ENCODE measurements around the gene OR2AT4. TPM values are rescaled to one million over a fixed set of nuclear protein-coding genes. Genes with fewer than 3 reads are reported as not detected.

OR2AT4 gene
- total and polyA plus RNA-seq, 2 of the 8 experiments (the other 6 are each of a cell fraction or from before 2014, with no cell fraction given), result not detected

GRCh38 chr11:75051043-75051442 lies 45.6 kb downstream of the OR2AT4 start (continued):
- TF ChIP-seq, protein P1, sequence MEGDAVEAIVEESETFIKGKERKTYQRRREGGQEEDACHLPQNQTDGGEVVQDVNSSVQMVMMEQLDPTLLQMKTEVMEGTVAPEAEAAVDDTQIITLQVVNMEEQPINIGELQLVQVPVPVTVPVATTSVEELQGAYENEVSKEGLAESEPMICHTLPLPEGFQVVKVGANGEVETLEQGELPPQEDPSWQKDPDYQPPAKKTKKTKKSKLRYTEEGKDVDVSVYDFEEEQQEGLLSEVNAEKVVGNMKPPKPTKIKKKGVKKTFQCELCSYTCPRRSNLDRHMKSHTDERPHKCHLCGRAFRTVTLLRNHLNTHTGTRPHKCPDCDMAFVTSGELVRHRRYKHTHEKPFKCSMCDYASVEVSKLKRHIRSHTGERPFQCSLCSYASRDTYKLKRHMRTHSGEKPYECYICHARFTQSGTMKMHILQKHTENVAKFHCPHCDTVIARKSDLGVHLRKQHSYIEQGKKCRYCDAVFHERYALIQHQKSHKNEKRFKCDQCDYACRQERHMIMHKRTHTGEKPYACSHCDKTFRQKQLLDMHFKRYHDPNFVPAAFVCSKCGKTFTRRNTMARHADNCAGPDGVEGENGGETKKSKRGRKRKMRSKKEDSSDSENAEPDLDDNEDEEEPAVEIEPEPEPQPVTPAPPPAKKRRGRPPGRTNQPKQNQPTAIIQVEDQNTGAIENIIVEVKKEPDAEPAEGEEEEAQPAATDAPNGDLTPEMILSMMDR (IDR thresholded peaks at IDR 0.05; ENCODE audit: control extremely low read depth in 1 of 3, insufficient read depth in 1 of 3, low read depth in 1 of 3, low read length in 3 of 3), result no peak
- TF ChIP-seq EP300 (IDR thresholded peaks at IDR 0.05; ENCODE audit: borderline replicate concordance in 1 of 2, low read depth in 2 of 2, low read length in 2 of 2) (no peak), SIX5 (IDR thresholded peaks at IDR 0.05; ENCODE audit: low read depth, low read length) (no peak), NANOG (IDR thresholded peaks at IDR 0.05; ENCODE audit: insufficient read depth, low read depth, low read length, poor library complexity, severe bottlenecking) (no peak), CBX8 (IDR thresholded peaks at IDR 0.05; ENCODE audit: borderline replicate concordance, low read depth, low read length) (no peak), SP1 (IDR thresholded peaks at IDR 0.05; ENCODE audit: low read depth, low read length) (no peak)
